GM21390 (cell line): ENCODE results near the gene APOC4.

Source experiments
- ATAC-seq: cut with Tn5 transposase; IDR thresholded peaks from one replicate; pipeline ENCODE4 v1.9.1; 2021; ENCODE audit not compliant: unreplicated experiment

Gene APOC4

GRCh38 chr19:44992336-44993163, 50.5 kb downstream of the APOC4 start:
- no peak for ATAC-seq

DNA sequence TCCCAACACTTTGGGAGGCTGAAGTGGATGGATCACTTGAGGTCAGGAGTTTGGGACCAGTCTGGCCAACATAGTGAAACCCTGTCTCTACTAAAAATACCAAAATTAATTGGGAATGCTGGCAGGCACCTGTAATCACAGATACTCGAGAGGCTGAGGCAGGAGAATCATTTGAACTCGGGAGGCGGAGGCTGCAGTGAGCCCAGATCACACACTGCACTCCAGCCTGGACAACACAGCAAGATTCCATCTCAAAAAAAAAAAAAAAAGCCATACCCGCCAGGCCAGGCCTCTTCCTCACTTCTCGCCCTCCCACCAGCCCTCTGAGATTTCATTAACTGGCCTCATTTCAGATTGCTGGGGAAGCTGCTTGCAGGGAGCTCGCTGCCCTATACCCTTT, 51.5 kb downstream of the APOC4 start:
- no peak for ATAC-seq

DNA sequence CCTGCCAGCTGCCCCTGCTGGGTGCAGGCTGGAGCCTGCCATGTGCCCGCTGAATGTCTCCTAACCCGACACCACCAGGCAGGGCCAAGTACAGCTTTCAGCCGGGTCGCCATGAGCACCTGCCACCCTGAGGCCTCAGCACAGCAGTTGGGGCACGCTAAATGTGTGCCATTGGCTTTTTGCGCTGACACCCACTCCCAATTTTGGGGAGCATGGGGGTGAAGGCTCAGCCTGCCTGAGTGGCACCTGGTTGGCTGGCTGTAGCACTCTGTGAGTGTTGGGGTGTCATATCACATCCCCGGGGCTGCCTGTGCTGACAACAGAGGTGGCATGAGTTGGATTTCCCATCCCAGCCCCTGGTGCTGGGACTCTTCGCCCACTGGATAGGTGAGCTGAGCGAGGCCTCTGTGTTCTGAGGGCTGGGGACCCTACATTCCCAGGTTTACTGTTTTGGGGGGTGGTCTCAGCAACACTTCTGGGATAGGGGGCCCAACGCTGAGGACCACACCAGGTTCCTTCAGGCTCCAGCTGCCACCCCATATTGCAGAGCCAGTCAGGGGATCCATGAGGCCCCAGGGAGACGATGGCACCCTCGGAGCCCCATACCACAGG, 52.0 kb downstream of the APOC4 start:
- no peak for ATAC-seq
